Measurements from ENCODE around the gene FOLR1.
"Not testable (repeated sequence)": the region's sequence is repeated elsewhere in the genome, so short reads cannot be mapped to it uniquely, and the experiment has no call there.

The FOLR1 gene

DNA sequence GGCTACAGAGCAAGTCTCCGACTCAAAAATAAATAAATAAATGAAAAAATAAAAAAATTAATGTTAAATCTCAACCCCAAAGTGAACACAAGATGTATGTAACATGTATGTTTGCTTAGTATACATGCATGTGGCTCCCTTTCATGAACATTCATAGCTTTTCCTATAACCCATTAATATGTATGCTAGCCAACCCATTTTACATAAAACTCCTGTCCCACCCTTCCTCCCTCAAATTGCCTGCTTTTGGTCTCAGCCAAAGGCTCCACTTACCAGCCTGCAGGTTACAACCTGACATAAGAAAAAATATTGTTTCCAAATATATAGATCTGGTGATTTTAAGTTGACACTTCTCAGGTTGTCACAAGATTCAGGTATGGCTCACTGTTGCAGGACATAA lies 3.7 kb upstream of the FOLR1 start:
- DNase-seq, result no peak

DNA sequence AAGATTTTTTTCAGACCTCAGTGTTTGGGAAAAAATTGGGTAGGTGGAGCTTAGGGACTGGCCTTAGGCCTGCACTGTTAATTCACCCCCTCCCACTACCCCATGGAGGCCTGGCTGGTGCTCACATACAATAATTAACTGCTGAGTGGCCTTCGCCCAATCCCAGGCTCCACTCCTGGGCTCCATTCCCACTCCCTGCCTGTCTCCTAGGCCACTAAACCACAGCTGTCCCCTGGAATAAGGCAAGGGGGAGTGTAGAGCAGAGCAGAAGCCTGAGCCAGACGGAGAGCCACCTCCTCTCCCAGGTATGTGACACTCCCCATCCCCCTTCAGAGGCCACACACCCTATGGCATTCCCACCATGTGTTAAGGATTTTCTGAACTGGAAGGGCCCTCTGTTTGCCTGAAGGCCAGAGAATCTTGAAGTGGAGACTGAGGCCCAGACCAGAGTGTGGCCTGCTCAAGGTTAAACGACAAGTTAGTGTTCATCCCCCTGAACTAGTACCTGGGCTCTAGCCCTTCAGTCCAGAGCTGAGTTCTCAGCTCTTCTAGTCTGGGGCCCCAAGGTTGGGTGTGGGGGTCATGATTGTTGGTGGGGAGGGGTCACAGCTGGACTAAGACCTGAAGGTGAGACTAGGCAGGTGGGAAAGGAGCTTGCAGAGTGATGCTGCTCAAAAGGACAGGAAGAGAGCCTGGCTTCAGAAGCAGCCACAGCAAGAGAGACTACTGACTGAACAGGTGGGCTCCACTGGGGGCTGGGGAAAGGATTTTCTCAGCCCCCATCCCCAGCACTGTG lies 2.3 kb upstream of the FOLR1 start:
- DNase-seq, result no peak

DNA sequence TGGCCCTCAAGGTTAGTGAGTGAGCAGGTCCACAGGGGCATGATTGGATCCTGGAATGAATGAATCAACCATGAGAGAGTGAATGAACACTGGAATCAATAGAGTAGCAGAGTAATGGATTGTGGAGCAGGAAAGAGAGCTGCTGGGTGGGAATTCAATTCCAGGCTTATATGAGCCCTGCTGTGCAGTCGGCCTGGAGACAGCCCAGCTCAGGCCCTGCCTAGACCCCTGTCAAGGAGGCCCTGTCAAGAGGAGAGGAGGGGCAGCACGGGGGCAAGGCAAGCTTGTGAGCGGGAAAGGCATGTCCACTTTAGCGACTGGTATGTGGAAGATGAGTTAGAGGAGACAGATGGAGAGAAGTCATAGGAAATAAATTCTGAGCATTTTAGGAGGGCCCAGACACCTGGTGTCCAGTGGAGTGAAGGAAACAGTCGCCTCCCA lies 1.3 kb upstream of the FOLR1 start:
- no peak for DNase-seq

DNA sequence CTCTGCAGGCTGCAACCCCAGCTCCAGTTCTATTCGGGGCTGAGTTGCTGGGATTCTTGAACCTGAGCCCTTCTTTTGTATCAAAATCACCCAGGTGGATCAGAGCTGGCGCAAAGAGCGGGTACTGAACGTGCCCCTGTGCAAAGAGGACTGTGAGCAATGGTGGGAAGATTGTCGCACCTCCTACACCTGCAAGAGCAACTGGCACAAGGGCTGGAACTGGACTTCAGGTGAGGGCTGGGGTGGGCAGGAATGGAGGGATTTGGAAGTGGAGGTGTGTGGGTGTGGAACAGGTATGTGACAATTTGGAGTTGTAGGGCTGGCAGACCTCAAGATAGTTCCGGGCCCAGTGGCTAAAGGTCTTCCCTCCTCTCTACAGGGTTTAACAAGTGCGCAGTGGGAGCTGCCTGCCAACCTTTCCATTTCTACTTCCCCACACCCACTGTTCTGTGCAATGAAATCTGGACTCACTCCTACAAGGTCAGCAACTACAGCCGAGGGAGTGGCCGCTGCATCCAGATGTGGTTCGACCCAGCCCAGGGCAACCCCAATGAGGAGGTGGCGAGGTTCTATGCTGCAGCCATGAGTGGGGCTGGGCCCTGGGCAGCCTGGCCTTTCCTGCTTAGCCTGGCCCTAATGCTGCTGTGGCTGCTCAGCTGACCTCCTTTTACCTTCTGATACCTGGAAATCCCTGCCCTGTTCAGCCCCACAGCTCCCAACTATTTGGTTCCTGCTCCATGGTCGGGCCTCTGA lies 3.8 kb downstream of the FOLR1 start:
- DNase-seq, result peak; percentile 32

DNA sequence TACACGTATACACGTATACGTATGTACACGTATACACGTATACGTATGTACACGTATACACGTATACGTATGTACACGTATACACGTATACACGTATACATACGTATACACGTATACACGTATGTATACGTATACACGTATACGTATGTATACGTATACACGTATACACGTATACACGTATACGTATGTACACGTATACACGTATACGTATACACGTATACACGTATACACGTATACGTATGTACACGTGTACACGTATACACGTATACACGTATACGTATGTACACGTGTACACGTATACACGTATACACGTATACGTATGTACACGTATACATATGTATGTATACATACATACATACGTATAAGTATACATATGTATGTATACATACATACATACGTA lies 9.5 kb downstream of the FOLR1 start:
- not testable (repeated sequence) for DNase-seq

DNA sequence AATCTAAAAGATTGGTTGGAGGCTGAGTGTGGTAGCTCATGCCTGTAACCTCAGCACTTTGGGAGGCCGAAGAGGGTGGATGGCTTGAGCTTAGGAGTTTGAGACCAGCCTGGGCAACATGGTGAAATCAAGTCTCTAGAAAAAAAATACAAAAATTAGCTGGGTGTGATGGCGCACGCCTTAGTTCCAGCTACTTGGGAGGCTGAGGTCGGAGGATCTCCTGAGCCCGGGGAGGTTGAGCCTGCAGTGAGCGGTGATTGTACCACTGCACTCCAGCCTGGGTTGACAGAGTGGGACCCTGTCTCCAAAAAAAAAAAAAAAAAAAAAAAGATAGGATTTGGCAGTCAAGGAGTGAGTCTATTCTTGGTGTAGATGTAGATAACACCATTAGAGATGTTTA lies 10.6 kb downstream of the FOLR1 start:
- peak; percentile 5 for DNase-seq

DNA sequence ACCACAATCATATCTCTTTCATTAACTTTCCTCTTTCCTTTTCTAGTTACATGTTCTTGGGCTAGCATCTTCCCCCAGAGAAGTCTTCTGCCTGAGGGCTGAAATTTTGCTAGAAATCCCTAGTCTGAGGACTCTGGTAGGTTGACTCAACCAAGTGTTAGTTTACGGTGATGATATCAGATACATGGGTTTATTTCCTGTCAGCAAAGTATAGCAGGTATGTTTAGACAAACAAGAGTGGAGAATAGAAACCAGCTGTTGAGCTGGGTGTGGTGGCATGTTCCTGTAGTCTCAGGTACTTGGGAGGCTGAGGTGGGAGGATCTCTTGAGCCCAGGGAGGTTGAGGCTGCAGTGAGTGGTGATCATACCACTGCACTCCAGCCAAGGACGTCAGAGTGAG lies 11.2 kb downstream of the FOLR1 start:
- DNase-seq, result peak; percentile 15

DNA sequence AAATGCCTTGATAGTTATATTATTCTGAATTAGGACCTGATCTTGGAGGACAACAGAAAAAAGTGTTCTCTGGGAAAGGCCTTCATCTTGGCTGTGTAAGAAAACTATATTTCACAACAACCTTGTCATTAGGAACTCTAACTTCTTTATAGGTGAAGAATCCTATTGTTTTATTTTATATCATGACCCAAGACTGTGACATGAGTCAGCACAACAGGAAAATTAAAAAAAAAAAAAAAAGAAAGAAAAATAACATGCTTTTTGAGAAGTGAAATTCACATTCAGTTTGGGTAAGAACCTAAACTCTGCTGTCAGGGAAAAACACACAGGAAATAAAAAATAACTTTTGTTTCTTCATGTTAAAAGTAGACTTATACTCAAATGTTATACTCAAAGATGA lies 12.9 kb downstream of the FOLR1 start:
- DNase-seq, result no peak

DNA sequence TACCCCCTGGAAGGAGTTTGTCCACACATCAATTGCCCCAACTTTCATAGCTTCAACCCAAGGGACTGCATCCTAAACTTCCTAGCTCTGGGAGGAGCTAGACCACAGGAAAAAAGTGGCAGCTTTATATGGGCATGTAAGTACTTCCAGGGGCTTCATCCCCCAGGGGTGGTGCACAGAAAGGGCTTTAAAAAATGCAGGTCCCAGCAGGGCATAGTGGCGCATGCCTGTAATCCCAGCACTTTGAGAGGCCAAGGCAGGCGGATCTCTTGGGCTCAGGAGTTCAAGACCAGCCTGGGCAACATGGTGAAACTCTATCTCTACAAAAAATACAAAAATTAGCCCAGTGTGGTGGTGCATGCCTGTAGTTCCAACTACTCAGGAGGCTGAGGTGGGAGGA lies 14.9 kb downstream of the FOLR1 start:
- DNase-seq, result peak; percentile 42

DNA sequence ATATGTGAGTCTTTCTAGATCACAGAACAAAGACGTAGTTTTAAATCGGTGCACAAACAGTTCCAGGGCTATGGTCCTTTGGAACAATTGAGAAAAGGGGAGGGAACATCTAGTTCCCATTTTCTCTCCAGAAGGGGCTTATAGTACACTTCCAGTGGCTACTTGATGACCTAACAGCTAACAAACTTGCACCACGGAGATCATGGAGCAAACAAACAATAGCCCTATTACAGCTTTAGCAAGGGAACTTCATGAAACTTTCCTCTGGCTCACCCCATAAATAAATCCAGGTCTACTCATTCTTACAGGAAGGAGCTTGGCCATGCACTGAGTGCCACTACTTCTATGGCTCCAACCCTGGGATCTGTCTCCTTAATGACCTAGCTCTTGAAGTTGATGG lies 16.3 kb downstream of the FOLR1 start:
- no peak for DNase-seq

DNA sequence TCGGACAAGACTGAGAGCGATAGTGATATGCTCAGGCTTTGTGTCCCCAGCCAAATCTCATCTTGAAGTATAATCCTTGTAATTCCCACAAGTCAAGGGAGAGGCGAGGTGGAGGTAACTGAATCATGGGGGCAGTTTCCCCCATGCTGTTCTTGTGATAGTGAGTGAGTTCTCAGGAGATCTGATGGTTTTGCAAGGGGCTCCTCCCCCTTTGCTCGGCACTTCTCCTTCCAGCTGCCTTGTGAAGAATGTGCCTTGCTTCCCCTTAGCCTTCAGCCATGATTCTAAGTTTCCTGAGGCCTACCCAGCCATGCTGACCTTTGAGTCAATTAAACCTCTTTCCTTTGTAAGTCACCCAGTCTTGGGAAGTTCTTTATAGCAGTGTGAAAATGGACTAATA lies 17.2 kb downstream of the FOLR1 start:
- DNase-seq, result no peak

DNA sequence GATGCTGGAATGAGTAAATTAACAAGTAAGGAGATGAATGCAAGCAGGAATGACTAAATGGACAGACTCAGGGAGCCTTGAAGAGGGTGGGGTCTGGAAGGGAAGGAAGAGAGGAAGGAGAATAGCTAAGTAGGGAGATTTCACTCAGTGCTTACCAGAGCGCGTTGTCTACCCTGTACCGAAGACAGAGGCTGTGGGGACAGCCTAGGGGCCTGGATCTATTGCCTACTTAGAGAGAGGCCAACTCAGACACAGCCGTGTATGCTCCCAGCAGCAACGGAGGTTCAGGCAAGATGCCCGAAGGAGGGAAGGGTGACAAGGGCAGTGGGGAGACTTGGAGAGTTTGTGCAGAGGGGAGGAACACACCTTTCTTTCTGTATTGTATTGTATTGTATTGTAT lies 24.7 kb downstream of the FOLR1 start, which contains the start of gene FOLR2:
FOLR2 (plus strand) TSS at position 157 of the 400 bp plus-strand sequence. CDS start 1,791 bp downstream, outside the sequence.
- DNase-seq, result no peak

DNA sequence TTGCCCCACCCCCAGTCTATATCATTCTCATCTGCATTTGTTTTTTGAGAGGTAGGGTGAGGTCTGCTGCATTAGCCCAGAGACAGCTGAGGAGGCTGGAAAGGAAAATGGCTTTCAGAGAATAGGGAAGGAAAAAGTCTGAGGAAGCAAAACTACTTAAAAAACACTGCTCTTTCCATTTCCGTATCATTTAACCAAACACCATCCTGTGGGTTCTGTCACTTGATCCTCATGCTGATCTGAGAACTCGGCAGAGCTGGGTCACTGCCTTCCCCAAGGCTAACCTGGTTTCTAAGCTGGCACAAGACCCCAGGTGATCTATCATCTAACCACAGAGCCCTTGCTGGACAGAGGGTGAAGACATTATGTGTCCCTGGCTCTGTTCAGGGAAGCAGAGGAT lies 25.9 kb downstream of the FOLR1 start:
- peak; percentile 4 for DNase-seq

DNA sequence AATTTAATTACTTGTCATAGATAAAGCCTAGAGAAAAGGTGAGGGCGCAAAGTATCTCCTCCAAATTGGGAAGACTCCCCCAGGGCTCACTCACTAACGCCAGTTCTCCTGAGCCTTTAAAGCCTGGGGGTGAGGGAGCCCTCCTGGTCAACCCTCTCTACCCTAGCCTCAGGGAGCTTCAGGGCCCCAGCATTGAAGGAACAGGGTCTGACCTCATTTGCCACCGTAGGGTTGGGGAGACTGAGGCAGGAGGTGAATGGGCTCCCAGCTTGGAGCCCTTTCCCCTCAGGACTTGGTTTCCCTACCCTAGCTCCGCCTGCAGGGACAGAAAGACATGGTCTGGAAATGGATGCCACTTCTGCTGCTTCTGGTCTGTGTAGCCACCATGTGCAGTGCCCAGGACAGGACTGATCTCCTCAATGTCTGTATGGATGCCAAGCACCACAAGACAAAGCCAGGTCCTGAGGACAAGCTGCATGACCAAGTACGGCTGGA lies 26.4 kb downstream of the FOLR1 start:
- DNase-seq, result no peak

DNA sequence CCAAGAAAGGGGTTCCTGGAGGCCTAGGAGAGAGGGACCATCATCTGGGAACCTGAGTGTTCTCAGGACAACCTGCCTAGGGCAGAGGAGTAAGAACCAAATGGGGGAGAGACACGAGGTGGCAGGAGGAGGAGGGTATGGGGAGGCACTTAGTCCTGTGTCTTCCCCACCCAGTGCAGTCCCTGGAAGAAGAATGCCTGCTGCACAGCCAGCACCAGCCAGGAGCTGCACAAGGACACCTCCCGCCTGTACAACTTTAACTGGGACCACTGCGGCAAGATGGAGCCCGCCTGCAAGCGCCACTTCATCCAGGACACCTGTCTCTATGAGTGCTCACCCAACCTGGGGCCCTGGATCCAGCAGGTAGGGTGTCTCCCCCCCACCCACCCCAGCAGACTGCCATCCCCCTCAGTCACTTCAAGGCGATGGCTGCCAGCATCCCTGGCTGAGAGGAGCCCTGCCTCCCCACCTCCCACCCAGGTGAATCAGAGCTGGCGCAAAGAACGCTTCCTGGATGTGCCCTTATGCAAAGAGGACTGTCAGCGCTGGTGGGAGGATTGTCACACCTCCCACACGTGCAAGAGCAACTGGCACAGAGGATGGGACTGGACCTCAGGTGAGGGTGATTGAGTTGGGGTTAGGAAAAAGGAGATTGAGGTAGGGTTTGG lies 28.9 kb downstream of the FOLR1 start:
- DNase-seq, result no peak

DNA sequence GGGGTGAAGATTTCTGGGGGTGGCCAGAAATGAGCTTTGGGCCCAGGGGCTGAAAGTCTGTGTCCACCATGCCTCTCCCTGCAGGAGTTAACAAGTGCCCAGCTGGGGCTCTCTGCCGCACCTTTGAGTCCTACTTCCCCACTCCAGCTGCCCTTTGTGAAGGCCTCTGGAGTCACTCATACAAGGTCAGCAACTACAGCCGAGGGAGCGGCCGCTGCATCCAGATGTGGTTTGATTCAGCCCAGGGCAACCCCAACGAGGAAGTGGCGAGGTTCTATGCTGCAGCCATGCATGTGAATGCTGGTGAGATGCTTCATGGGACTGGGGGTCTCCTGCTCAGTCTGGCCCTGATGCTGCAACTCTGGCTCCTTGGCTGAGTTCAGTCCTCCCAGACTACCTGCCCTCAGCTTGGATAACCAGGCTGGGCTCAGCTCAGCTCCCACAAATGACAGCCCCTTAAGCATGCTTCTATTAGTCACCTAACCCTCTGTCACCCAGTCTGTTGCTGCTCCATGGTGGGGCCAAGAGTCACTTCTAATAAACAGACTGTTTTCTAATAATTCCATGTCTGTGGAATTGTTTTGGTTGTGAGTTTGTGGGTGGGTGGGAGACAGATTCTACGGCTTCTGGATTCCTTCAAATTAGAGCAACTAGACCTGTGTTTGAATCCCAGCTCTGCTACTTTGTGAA lies 29.6 kb downstream of the FOLR1 start:
- no peak for DNase-seq

DNA sequence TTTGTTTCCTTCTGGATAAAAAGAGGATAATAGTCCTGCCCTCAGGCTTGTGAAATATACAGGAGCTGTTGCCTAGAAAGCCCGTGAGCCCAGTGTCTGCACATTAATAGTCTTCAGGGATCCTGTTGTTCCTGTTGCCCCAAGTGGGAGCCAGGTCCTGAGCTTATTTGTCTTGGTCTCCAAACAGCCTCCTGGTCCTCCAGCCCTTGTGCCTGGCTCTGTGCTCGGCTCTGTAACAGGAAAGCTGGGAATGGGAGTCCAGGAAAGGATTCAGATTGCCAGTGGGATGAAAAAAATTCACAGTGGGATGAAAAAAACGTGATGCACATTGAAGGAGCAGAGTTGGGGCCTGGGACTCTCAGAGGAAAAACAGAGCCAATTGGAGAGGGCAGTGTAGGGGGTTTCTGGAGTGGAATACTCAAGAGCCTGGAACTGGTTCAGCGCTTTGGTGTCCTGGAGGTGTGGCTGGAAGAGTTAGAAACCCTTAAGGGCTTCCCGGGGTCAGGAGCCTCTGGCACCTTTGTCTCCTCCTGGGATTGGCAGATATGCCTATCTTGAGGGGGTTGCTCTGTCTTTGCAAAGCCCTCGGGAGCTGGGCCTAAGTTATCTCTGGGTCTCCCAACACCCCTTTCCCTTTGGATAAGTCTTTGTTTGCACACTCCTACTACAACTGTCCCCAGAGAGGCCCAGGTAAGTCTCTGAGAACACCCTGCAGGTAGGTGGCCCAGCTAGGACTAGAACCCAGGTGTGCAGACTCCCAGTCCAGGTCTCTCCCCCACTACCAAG lies 30.4 kb downstream of the FOLR1 start:
- no peak for DNase-seq

DNA sequence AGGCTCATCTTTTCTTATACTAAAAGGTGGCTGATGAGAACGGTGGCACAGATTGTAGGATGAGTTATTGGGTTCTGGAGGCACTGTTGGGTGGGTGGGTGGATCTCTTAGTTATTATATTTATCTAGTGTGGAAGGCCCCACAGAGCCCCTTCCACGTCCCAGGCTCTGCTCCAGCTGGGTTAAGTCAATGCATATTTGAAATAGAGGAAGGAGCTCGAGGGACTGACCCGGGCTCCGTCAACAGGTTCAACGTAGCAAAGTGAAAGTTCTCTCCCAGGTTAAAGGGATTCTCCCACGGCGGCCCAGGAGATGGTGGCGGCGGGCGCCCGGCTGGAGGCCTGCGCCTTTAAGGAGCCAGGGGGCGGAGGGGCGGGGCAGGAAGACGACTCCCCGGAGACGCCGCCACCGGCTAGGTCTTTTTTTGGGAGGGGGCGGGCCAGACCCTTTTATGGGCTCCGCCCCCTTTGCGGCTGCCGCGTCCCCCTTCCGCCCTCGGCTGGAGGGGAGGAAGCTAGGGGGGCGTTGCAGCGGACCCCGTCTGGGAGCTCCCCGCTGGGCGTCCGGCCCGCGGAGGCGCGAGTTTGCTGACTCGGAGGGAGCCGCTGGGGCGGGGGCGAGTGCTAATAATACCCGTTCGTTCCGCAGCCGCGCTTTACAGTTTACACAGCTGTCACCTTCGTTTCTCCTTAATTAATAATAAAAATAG lies 31.1 kb downstream of the FOLR1 start:
- DNase-seq, result peak; percentile 96

DNA sequence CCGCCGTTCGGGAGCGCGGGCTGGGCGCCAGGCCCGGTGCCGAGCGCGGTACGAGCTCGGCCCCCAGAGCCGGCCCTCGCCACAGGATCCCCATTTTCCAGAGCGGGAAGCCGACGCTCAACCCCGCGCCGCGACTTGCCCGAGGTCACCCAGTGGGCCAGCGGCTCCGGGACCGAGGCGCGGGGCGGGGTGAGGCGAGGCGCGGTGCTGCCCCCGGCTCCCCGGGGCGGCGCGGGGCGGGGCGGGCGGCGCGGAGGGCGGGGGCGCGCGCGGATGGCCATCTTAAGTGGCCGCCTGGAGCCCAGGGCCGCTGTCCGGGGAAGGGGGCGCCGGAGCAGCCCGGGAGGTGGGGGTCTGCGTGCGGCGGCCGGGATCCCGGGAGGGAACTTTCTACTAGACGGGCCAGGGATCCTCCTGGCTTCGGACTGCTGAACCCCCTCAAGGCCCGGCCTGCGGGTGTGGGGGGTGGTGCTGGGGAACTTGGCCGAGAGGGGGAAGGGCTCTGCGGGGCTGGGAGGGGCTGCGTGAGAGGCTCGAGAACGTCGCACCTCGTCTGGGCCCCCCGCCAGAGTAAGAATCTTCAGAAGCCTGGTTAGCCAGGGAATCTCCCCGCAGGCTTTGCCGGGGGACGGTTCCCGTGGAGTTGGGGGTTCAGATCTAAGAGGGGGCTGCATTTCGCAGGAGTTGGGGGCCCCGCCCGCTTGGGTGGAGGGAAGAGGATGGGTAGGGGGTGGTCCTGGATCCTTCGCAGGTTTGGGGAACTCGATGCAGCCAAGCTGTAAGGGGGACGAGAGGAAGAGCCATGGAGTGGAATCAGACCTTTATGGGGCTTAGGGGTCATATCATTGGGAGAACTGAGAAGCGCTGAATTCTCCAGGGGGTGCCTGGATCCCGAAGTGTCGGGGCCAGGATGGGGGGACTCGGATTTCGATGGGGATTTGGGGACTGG lies 31.9 kb downstream of the FOLR1 start:
- peak; percentile 86 for DNase-seq

Data from activated CD8-positive, alpha-beta memory T cell treated with anti-CD3 and anti-CD28 coated beads for 24 hours (primary cell).